NT2/D1 (cell line): ENCODE data around the gene STK38L.

Experiments used
- SUZ12 ChIP-seq: IDR thresholded peaks from 2 replicates; pipeline ENCODE4 v1.6.1; 2011; ENCODE audit not compliant: insufficient read length, insufficient read depth; ENCODE audit errors: extremely low read depth
- ZNF274 ChIP-seq: IDR thresholded peaks from 2 replicates; pipeline ENCODE4 v1.6.1; 2011; ENCODE audit warnings: mild to moderate bottlenecking, low read depth, low read length

DNA sequence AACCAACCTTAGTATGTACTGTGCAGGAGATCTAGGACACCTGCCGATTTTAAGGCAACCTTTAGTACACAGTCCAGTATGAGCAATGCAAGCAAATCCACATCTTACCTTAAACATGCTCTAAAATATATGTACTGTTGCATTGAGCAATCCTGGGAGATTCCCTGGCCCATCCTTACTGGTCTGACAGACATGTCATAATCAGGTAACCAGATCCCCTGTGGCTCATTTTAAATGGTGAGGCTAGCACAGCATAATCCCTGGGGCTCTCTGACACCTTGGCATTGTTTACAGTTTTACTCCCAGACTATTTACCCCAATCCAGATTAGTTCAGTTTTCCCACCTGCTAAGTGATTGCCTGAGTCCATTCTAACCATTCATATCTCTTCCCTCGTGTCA, 103.7 kb downstream of the STK38L start:
- no peak for TF ChIP-seq ZNF274
- no peak for TF ChIP-seq SUZ12
